H1 (cell line): ENCODE results near the gene SLC5A10. TPM values are rescaled to one million over a fixed set of nuclear protein-coding genes. Genes with fewer than 3 reads are reported as not detected.

ENCODE experiments used
- CTCF ChIA-PET: fragments of 300-600 bp; sonication (Branson Sonifier 250); formaldehyde crosslinking; loops from one replicate; lab custom pipeline; 2021; ENCODE audit not compliant: partially characterized antibody; lab: Charles Lee
- POLR2A ChIA-PET: fragments of 300-600 bp; sonication (Branson Sonifier 250); formaldehyde crosslinking; loops from one replicate; lab custom pipeline; 2021; ENCODE audit warnings: inconsistent platforms; ENCODE audit not compliant: partially characterized antibody; lab: Charles Lee
- DNase-seq, 2 experiments: peaks; one replicate each; pipeline versions ENCODE4 v3.0.0 to v3.0.0-alpha.2; 2010 to 2022; ENCODE audit warnings: low spot score in 2 of 2, low read depth in 1 of 2, mixed read lengths in 1 of 2
- FAIRE-seq: peaks from 2 replicates; lab custom pipeline; 2011; peaks lifted over from hg19 to GRCh38; lab: Jason Lieb, UNC
- H2AFZ ChIP-seq: 2 replicates; pipeline ENCODE4 v1.8.1; 2012; ENCODE audit warnings: low read length, inconsistent platforms
- H2AK5ac ChIP-seq: 2 replicates; pipeline ENCODE4 v1.6.1; 2013; ENCODE audit warnings: low read depth, low read length
- H2BK120ac ChIP-seq: replicated peaks from 2 replicates; pipeline ENCODE3; 2013; ENCODE audit warnings: low read depth, low read length, inconsistent platforms
- H2BK12ac ChIP-seq: 2 replicates; pipeline ENCODE4 v1.6.1; 2013; ENCODE audit warnings: low read depth, low read length
- H2BK15ac ChIP-seq: 2 replicates; pipeline ENCODE4 v1.6.1; 2013; ENCODE audit warnings: low read length
- H2BK20ac ChIP-seq: 2 replicates; pipeline ENCODE4 v1.6.1; 2013; ENCODE audit warnings: low read length
- H2BK5ac ChIP-seq: 2 replicates; pipeline ENCODE4 v1.6.1; 2013; ENCODE audit warnings: low read depth, low read length
- H3K14ac ChIP-seq: 2 replicates; pipeline ENCODE4 v1.6.1; 2013; ENCODE audit warnings: inconsistent platforms; ENCODE audit not compliant: insufficient read length
- H3K18ac ChIP-seq: 2 replicates; pipeline ENCODE4 v1.6.1; 2013; ENCODE audit warnings: low read length; ENCODE audit errors: extremely low read depth
- H3K23ac ChIP-seq: 2 replicates; pipeline ENCODE4 v1.6.1; 2013; ENCODE audit warnings: inconsistent platforms; ENCODE audit not compliant: insufficient read length
- H3K23me2 ChIP-seq: 2 replicates; pipeline ENCODE4 v1.6.1; 2013; ENCODE audit warnings: low read depth, low read length
- H3K27ac ChIP-seq: 2 replicates; pipeline ENCODE4 v1.6.1; 2011; ENCODE audit warnings: low read depth, low read length, inconsistent platforms
- H3K27me3 ChIP-seq, 4 experiments: replicated peaks in 1 of 4; 1 replicate in 1 of 4; 2 replicates in 3 of 4; pipeline versions ENCODE4 v1.6.1 to v1.8.1; 2011 to 2013; ENCODE audit warnings: low read length in 3 of 4, mild to moderate bottlenecking in 3 of 4, inconsistent platforms in 2 of 4, mixed read lengths in 2 of 4, moderate library complexity in 1 of 4; ENCODE audit not compliant: control insufficient read depth in 3 of 4, insufficient read depth in 3 of 4; ENCODE audit errors: extremely low read depth in 1 of 4
- H3K36me3 ChIP-seq, 4 experiments: 2 replicates each; pipeline versions ENCODE4 v1.6.1 to v1.8.1; 2011 to 2013; ENCODE audit warnings: mild to moderate bottlenecking in 4 of 4, low read length in 3 of 4, moderate library complexity in 2 of 4, control low read depth in 1 of 4, inconsistent platforms in 1 of 4; ENCODE audit not compliant: insufficient read depth in 4 of 4, control insufficient read depth in 2 of 4
- H3K4ac ChIP-seq: replicated peaks from 2 replicates; pipeline ENCODE3; 2013; ENCODE audit warnings: low read length, low read depth, mixed read lengths, inconsistent platforms; ENCODE audit not compliant: insufficient read length
- H3K4me1 ChIP-seq, 4 experiments: replicated peaks in 1 of 4; 1 replicate in 1 of 4; 2 replicates in 3 of 4; pipeline versions ENCODE4 v1.6.1 to v1.8.1; 2011 to 2013; ENCODE audit warnings: low read length in 3 of 4, inconsistent platforms in 2 of 4, mixed read lengths in 1 of 4; ENCODE audit not compliant: insufficient read depth in 4 of 4, control insufficient read depth in 3 of 4
- H3K4me2 ChIP-seq, 2 experiments: 2 replicates each; pipeline versions ENCODE4 v1.6.1 to v1.8.1; 2011 to 2013; ENCODE audit warnings: low read depth in 2 of 2, low read length in 2 of 2, control low read depth in 1 of 2, inconsistent platforms in 1 of 2, mild to moderate bottlenecking in 1 of 2; ENCODE audit not compliant: insufficient read depth in 1 of 2
- H3K4me3 ChIP-seq, 4 experiments: fragments of 200-600, 300-600 bp in 1 of 4; sonication (generic), shearing (Covaris generic), sonication (Bioruptor Twin) in 1 of 4; 2 replicates each; pipeline versions ENCODE4 v1.5.1 to v1.8.1; 2011 to 2016; ENCODE audit warnings: low read length in 4 of 4, low read depth in 3 of 4, control low read depth in 2 of 4, inconsistent platforms in 2 of 4, mild to moderate bottlenecking in 2 of 4, mixed read lengths in 1 of 4, moderate library complexity in 1 of 4; ENCODE audit not compliant: insufficient read depth in 2 of 4; ENCODE audit errors: extremely low read depth in 1 of 4
- H3K56ac ChIP-seq: replicated peaks from 2 replicates; pipeline ENCODE3; 2013; ENCODE audit warnings: low read depth, mild to moderate bottlenecking, mixed read lengths, low read length, inconsistent platforms; ENCODE audit not compliant: insufficient read length
- H3K79me1 ChIP-seq: 2 replicates; pipeline ENCODE4 v1.6.1; 2013; ENCODE audit warnings: low read depth, low read length, control low read depth
- H3K79me2 ChIP-seq, 2 experiments: 2 replicates each; pipeline versions ENCODE4 v1.6.1 to v1.8.1; 2012 to 2013; ENCODE audit warnings: low read length in 2 of 2, mild to moderate bottlenecking in 2 of 2, inconsistent platforms in 1 of 2; ENCODE audit not compliant: insufficient read depth in 2 of 2, control insufficient read depth in 1 of 2
- H3K9ac ChIP-seq, 4 experiments: replicated peaks in 1 of 4; 1 replicate in 1 of 4; 2 replicates in 3 of 4; pipeline versions ENCODE4 v1.6.1 to v1.8.1; 2011 to 2013; ENCODE audit warnings: low read depth in 3 of 4, low read length in 3 of 4, control low read depth in 2 of 4, mild to moderate bottlenecking in 2 of 4, moderate library complexity in 2 of 4, inconsistent platforms in 1 of 4; ENCODE audit errors: extremely low read depth in 1 of 4
- H3K9me3 ChIP-seq, 2 experiments: 2 replicates each; pipeline versions ENCODE4 v1.6.1 to v1.8.1; 2012 to 2013; ENCODE audit warnings: mild to moderate bottlenecking in 2 of 2, moderate library complexity in 2 of 2, control low read depth in 1 of 2, inconsistent platforms in 1 of 2, low read depth in 1 of 2, low read length in 1 of 2, mixed read lengths in 1 of 2; ENCODE audit not compliant: insufficient read depth in 2 of 2
- H4K20me1 ChIP-seq, 2 experiments: replicated peaks in 1 of 2; 2 replicates each; pipeline versions ENCODE3 to v1.8.1; 2011 to 2013; ENCODE audit warnings: inconsistent platforms in 2 of 2, low read length in 2 of 2, mild to moderate bottlenecking in 1 of 2; ENCODE audit not compliant: insufficient read depth in 2 of 2, control insufficient read depth in 1 of 2
- H4K5ac ChIP-seq: 2 replicates; pipeline ENCODE4 v1.6.1; 2013; ENCODE audit warnings: low read length, low read depth, mixed read lengths, inconsistent platforms; ENCODE audit not compliant: insufficient read length
- H4K8ac ChIP-seq: 2 replicates; pipeline ENCODE4 v1.8.0; 2013; ENCODE audit warnings: mild to moderate bottlenecking, moderate library complexity, low read length, inconsistent platforms; ENCODE audit not compliant: insufficient read depth; ENCODE audit errors: extremely low read depth
- H4K91ac ChIP-seq: replicated peaks from 2 replicates; pipeline ENCODE3; 2013; ENCODE audit warnings: low read length, mixed read lengths, inconsistent platforms; ENCODE audit not compliant: insufficient read length
- POLR2A ChIP-seq, 2 experiments: IDR thresholded peaks; 1 replicate in 1 of 2; 2 replicates in 1 of 2; pipeline ENCODE4 v1.6.1; 2011; ENCODE audit warnings: low read depth in 2 of 2, low read length in 2 of 2, mild to moderate bottlenecking in 2 of 2; ENCODE audit errors: control extremely low read depth in 1 of 2
- TCF12 ChIP-seq: IDR thresholded peaks from 2 replicates; pipeline ENCODE4 v1.6.1; 2011; ENCODE audit warnings: low read depth, mild to moderate bottlenecking, low read length
- WGBS, 2 experiments: shearing (Covaris generic) in 1 of 2; methylation state at CpG; one replicate each; pipeline versions ENCODE4 v1.1.6 to v1.1.7; 2013 to 2015; ENCODE audit warnings: low lambda C conversion rate in 2 of 2, mixed read lengths in 2 of 2, inconsistent platforms in 1 of 2, low coverage in 1 of 2, missing lambda C conversion rate in 1 of 2; ENCODE audit not compliant: insufficient replicate concordance in 2 of 2, insufficient coverage in 1 of 2, insufficient read length in 1 of 2; ENCODE audit errors: extremely low coverage in 1 of 2, missing lambda C conversion rate in 1 of 2; 5-methylcytosine and 5-hydroxymethylcytosine counted together
- polyA plus RNA-seq, 7 experiments: library from polyadenylated mRNA; depleted of rRNA in 3 of 7; stranded (reverse) in 5 of 7; unstranded in 2 of 7; fragments of >200 nt in 5 of 7; fragments of 200-250 nt in 2 of 7; gene quantifications; 1 replicate in 5 of 7; 2 replicates in 1 of 7; 4 replicates in 1 of 7; pipeline versions ENCODE4 v1.2.1 to v1.2.3, GENCODE V29; 2011 to 2013; ENCODE audit warnings: missing spikeins in 2 of 7, mixed read lengths in 2 of 7
- total RNA-seq: library from RNA; stranded (reverse); fragmentation: NEBNext Ultra II Directional; extraction: Animal tissue kit (Norgen Biotek cat#: 25700); gene quantifications from 2 replicates; pipeline ENCODE4 v1.2.1, GENCODE V29; 2021

SLC5A10 gene
- total and polyA plus RNA-seq, 2 of the 8 experiments (the other 6 are each of a cell fraction or from before 2014, with no cell fraction given), result 0.05 to 0.11 TPM

DNA sequence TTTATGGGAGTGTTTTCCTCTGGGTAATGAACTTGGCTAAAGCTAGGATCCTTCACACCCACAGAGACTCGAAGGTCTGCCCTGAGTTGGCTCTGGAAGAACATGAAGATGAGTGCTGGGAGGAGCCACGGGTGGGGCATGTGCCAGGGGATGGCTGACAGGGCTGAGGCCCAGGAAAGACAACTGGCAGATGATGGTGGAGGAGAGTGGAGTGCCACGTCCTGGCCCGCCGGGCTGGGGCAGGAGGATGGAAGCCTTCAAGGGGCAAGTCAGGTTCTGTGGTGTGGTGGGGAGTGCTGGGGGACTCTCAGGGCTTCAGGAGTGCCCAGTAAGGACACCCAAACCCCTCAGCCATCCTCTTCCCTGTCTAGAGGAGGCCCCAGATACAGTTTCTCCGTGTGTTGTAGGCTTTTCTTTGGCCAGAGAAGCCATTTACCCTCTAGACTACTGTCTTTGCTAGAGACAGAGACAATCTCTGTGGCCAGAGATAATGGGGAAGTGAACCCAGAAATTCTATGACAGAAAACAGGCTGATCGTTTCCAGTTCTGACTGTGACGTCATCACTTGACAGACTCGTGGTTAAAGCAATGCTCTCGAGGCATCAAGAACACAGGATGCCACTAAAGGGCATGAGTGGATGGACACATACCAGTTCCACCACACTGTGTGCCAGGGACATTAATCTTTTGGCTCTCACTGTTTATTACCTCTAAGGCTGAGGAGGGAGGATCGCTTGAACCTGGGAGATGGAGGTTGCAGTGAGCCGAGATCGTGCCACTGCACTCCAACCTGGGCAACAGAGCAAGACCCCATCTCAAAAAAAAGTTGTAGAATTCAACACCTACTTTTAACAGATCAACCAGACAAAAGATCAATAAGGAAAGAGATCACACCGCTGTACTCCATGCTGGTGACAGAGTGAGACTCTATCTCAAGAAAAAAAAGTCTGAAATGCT is 18.6 kb upstream of the SLC5A10 start:
- Histone ChIP-seq H2BK15ac (no peak overlapping the region), H3K9me3 (no peaks in the 10 kb centered on the region), H3K56ac (no peak overlapping the region), H3K27me3 (no peaks in the 10 kb centered on the region), H3K4me3 (no peak overlapping the region), H2AK5ac (no peak overlapping the region), H3K79me1 (no peaks in the 10 kb centered on the region), H2AFZ (no peak overlapping the region), H4K20me1 (no peaks in the 10 kb centered on the region), H3K79me2 (no peaks in the 10 kb centered on the region), H3K18ac (no peak overlapping the region), H2BK12ac (no peak overlapping the region), H4K91ac (no peak overlapping the region), H2BK20ac (no peak overlapping the region), H3K23me2 (no peaks in the 10 kb centered on the region), H3K4ac (no peak overlapping the region), H3K9ac (no peak overlapping the region), H3K36me3 (peaks cover 3 to 20% (median 13%) of the 10 kb centered on the region in 4 experiments; a peak in 5 of 8 replicates), H3K4me1 (no peaks in the 10 kb centered on the region), H3K4me2 (no peak overlapping the region), H4K8ac (no peak overlapping the region), H3K27ac (no peak overlapping the region), H4K5ac (no peak overlapping the region), H3K23ac (no peak overlapping the region), H2BK120ac (no peak overlapping the region), H2BK5ac (no peak overlapping the region), H3K14ac (no peak overlapping the region)
- TF ChIP-seq TCF12 (no peak), POLR2A (IDR thresholded peaks at IDR 0.05; ENCODE audit: control extremely low read depth in 1 of 2, low read depth in 2 of 2, low read length in 2 of 2) (peak in 1 of 2 experiments; percentile 38; a peak in 1 of 3 replicates)
- ChIA-PET CTCF (interaction anchor here (0.6 to 1.2 kb wide), 3 partner anchors 26 to 60 kb away, joined by 3 read pairs; no protein-coding TSS in a partner anchor), POLR2A (interaction anchor here (1.0 to 1.4 kb wide), 4 partner anchors 9 to 75 kb away, joined by 3 to 4 read pairs (median 3); no protein-coding TSS in a partner anchor)
- DNase-seq, result no peak
- FAIRE-seq, result no peak
- 90% methylated on average over 14 of the region's 14 CpGs; no CpG with 5 or more reads in 1 of the 2 experiments for WGBS, 2 experiments
